ENCODE results near the gene ITGA7. TPM values are rescaled to one million over a fixed set of nuclear protein-coding genes. Genes with fewer than 3 reads are reported as not detected.

ITGA7 gene
- total RNA-seq, 2 donors from 2014 or later, result 0.70 to 1.4 TPM

DNA sequence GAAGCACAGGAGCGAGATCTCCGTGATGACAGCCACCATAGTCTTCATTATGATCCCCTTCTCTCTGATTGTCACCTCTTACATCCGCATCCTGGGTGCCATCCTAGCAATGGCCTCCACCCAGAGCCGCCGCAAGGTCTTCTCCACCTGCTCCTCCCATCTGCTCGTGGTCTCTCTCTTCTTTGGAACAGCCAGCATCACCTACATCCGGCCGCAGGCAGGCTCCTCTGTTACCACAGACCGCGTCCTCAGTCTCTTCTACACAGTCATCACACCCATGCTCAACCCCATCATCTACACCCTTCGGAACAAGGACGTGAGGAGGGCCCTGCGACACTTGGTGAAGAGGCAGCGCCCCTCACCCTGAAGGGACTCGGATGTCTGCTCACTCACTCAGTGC lies 70.2 kb downstream of the ITGA7 start:
- no peaks in the 10 kb centered on the region for H3K9me3 ChIP-seq (ENCODE audit: control insufficient read depth, low read length, poor library complexity, severe bottlenecking)
- ATAC-seq (peak; percentile 87), DNase-seq (no peak)
- Mint-ChIP-seq H3K36me3 (ENCODE audit: low read depth) (no peaks in the 10 kb centered on the region), H3K4me1 (peaks cover 18% of the 10 kb centered on the region), H3K4me3 (peak overlapping the region; percentile 65), H3K27me3 (peaks cover 21% of the 10 kb centered on the region), H3K27ac (peak overlapping the region; percentile 12)

GRCh38 chr12:55636853-55637252 lies 70.9 kb downstream of the ITGA7 start, which contains the start of gene OR10P1:
Gene OR10P1, plus strand, starts transcription at chr12:55636892. Its CDS starts 0 bp downstream, at chr12:55636892.
- Mint-ChIP-seq H3K27ac (peak within 1 kb of the TSS; percentile 12), H3K4me3 (peak within 1 kb of the TSS; percentile 65), H3K4me1 (peaks cover 15% of the 10 kb centered on the region), H3K27me3 (peaks cover 25% of the 10 kb centered on the region), H3K36me3 (ENCODE audit: low read depth) (no peaks in the 10 kb centered on the region)
- no peak for ATAC-seq
- no peak for DNase-seq
- H3K9me3 ChIP-seq (ENCODE audit: control insufficient read depth, low read length, poor library complexity, severe bottlenecking), result no peaks in the 10 kb centered on the region

DNA sequence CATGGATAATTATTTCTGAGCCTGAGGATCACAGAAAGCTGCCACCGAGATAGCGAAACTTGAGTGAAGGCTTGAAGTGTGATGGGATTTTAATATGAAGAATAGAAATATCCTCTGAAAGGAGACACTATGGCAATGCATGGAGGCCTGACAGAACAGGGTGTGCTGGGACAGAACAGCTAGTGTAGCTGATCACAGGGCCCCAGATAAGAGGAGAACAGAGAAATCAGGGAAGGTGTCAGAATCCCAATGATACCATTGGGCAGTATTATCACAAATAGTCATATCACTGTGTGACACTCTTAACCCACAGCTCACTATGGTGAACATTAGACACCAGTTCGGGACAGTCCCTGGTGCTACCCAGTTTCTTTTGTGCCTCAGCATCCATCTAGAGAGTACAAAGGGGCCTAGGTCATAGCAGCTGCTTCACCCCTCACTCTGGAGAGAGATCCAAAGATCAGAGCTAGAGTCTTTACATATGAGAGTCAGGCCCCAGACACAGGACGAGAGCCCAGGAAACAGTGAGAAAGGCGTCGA lies 71.5 kb downstream of the ITGA7 start:
- Mint-ChIP-seq H3K4me1 (peaks cover 13% of the 10 kb centered on the region), H3K4me3 (no peak overlapping the region), H3K27me3 (peaks cover 26% of the 10 kb centered on the region), H3K27ac (no peak overlapping the region), H3K36me3 (ENCODE audit: low read depth) (no peaks in the 10 kb centered on the region)
- ATAC-seq, result no peak
- DNase-seq, result no peak
- H3K9me3 ChIP-seq (ENCODE audit: control insufficient read depth, low read length, poor library complexity, severe bottlenecking), result no peaks in the 10 kb centered on the region

Other genes with a start within 250 kb of the ITGA7 start
- under 1 TPM in 1 of 2 donors, not detected in 1; 0.52 TPM for gene OR6C70, start 237.8 kb downstream of the ITGA7 start, total RNA-seq
- not detected for gene OR6C68, start 215.5 kb downstream of the ITGA7 start, total RNA-seq
- not detected for gene OR6C4, start 158.3 kb downstream of the ITGA7 start, total RNA-seq
- gene OR2AP1, start 135.4 kb downstream of the ITGA7 start, total RNA-seq, result under 1 TPM in 1 of 2 donors, not detected in 1; 0.30 TPM
- gene OR10P1, start 71.0 kb downstream of the ITGA7 start, total RNA-seq, result not detected
- 10 to 100 TPM; 41.1 to 42.0 TPM for gene BLOC1S1, start 8.1 kb upstream of the ITGA7 start, total RNA-seq
- 10 to 100 TPM; 12.9 to 13.8 TPM for gene RDH5, start 12.5 kb upstream of the ITGA7 start, total RNA-seq
- 10 to 100 TPM; 83.3 to 83.9 TPM for gene CD63, start 21.1 kb upstream of the ITGA7 start, total RNA-seq
- gene GDF11, start 35.2 kb upstream of the ITGA7 start, total RNA-seq, result 1 to 10 TPM; 6.7 to 9.5 TPM
- 10 to 100 TPM; 37.3 to 38.5 TPM for gene SARNP, start 109.8 kb upstream of the ITGA7 start, total RNA-seq
- 10 to 100 TPM; 16.3 to 20.5 TPM for gene ORMDL2, start 110.1 kb upstream of the ITGA7 start, total RNA-seq
- gene DNAJC14, start 121.7 kb upstream of the ITGA7 start, total RNA-seq, result 10 to 100 TPM; 15.2 to 20.5 TPM
- not detected for gene MMP19, start 135.0 kb upstream of the ITGA7 start, total RNA-seq
- gene PYM1, start 220.0 kb upstream of the ITGA7 start, total RNA-seq, result 10 to 100 TPM; 21.9 to 23.3 TPM
- 1,000 to 10,000 TPM in 1 of 2 donors, 100 to 1,000 TPM in 1; 870 to 1,080 TPM for gene DGKA, start 223.3 kb upstream of the ITGA7 start, total RNA-seq